Body of pancreas (tissue), 2 donors: ENCODE results near the gene MYLK. TPM values are rescaled to one million over a fixed set of nuclear protein-coding genes. Genes with fewer than 3 reads are reported as not detected.

Experiments used
- small RNA-seq: library from RNA; depleted of rRNA; stranded (forward); fragments of <200 nt; gene quantifications from one replicate; pipeline ENCODE3, GENCODE V24; 2016
- total RNA-seq, 2 donors: library from RNA; depleted of rRNA; stranded (reverse); fragments of >200 nt; gene quantifications; one replicate each; pipeline ENCODE4 v1.1.0, GENCODE V29; 2016

Gene MYLK
- total RNA-seq, 2 donors from 2014 or later: 7.6 to 36.6 TPM

Small RNAs within 50 kb of the gene (small RNA-seq; reads per million reads assigned to genes)
- not detected for gene RF00392

Other genes starting within 250 kb of the MYLK start
- 10 to 100 TPM; 23.1 to 38.2 TPM for gene CCDC14, start 76.9 kb upstream of the MYLK start, total RNA-seq
- not detected for gene ROPN1, start 107.8 kb upstream of the MYLK start, total RNA-seq
- gene KALRN, start 149.0 kb upstream of the MYLK start, total RNA-seq: 10 to 100 TPM; 22.6 to 33.0 TPM